Stimulated activated CD4-positive, alpha-beta T cell treated with anti-CD3 and anti-CD28 coated beads, TNF-alpha, amount 100 ng/mL, for 48 hours (primary cell): ENCODE results near the gene ADORA2A.

ENCODE experiments used
- DNase-seq, 3 donors: peaks; one replicate each; pipeline ENCODE4 v3.0.0-alpha.2; 2020; ENCODE audit warnings: low read depth in 3 of 3

ADORA2A gene

GRCh38 chr22:24403346-24403745 is 24.1 kb upstream of the ADORA2A start:
- no peak for DNase-seq

- no peak for DNase-seq
Observed at GRCh38 chr22:24404561-24405275, 22.7 kb upstream of the ADORA2A start.

DNA sequence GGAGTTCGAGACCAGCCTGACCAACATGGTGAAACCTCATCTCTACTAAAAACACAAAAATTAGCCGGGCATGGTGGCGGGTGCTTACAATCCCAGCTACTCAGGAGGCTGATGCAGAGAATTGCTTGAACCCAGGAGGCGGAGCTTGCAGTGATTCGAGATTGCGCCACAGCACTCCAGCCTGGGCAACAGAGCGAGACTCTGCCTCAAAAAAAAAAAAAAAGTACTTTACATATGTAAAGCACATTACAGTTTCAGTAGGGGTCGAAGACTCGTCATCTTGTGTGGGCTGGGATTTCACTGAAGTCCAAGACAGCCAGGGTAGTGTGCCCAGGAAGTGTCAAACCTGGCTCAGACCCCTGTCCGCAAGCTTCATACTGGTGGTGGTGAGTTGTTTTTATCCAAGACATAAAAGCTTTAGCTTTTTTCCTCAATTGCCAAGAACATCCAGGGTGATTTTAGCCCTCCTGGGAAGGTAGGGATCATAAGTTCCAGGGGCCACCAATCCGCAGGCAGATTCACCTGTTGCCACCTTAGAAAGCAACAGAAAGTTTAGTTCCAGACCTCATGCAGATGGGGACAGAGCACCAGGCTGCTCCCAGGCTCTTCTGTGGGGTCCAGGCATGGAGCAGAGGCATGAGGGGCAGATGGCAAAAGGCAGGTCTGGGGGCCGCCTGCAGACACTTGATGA is 21.6 kb upstream of the ADORA2A start:
- no peak for DNase-seq

- DNase-seq: no peak
Observed at GRCh38 chr22:24406322-24407277, 20.8 kb upstream of the ADORA2A start.

DNA sequence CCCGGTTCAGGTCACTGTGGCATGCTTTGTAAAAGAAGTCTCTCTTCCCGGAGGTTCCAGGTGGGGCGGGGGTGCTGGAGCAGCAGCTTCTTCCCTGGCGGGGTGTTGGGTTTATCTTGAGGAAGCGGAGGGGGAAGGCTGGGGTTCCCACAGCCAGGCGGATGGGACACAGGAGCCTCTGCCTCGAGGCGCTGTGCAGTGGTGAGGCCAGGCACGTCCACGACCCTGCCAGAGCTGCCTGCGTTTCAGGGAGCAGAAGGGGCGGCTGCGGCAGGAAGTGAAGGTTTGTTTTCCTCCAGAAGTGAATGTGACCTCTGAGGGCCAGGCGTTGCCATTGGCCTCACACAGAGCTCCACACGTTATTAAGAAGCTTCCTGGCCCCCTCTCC is 20.1 kb upstream of the ADORA2A start:
- DNase-seq: no peak

GRCh38 chr22:24407884-24408283 is 19.5 kb upstream of the ADORA2A start:
- DNase-seq: no peak

DNA sequence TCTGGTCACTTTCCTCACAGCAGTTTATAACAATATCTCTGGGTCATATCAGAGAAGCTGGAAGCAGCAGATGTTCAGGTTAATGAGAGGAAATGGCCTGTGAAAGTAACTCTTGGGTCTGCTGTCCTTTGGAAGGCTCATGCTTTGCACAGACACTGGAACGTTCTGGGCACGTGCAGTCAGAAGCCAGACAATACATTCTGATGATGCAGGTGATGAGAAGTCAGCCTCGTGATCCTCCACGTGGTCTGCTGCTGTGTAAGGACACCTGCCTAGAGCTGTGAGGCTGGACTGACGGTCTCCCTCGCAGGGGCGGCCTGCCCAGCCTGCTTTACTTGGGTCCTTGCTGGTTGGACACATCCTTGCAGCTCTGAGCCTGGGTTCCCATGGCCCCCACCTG is 18.8 kb upstream of the ADORA2A start:
- no peak for DNase-seq

DNA sequence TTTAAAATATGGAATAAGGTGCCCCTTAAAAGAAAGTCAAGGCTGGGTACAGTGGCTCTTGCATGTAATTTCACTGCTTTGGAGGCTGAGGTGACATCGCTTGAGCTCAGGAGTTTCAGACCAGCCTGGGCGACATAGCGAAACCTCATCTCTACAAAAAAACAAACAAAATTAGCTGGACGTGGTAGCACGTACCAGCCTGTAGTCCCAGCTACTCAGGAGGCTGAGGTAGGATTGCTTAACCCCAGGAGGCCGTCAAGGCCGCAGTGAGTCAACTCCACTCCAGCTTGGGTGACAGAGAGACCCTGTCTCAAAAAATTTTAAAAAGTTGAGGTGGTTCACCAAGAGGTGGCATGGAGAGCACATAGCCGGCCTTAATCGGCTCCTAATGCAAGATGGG is 17.7 kb upstream of the ADORA2A start:
- DNase-seq: no peak

DNA sequence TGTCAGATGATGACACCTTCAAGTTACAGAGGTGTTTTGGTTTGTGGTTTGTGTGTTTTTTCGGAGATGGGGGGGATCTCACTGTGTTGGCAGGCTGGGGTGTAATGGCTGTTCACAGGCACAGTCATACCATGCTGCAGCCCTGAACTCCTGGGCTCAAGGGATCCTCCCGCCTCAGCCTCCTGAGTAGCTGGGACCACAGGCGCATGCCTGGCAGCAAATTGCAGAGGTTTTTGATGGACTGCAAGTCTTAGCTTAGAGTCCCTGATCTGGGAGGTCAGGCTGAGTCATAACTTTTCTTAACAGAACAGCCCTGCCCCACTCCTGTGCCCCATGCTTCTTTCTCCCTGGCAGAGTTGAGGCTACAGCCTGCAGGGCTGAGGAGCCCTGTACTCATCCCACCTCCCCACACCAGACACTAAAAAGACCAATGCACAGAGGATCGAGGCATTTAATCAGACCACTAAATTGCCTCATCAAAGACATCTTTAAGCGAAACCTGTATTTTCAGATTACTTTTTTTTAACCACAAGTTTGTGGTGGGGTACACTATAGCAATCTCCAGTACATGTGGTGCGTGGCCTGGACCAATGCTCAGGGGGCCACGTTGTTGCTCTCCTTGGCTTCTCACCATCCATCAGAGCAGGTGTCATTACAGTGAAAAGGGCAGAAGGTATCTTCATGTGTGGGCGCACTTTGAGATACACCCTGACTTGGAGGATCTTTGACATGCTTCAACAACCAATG is 17.1 kb upstream of the ADORA2A start:
- no peak for DNase-seq

DNA sequence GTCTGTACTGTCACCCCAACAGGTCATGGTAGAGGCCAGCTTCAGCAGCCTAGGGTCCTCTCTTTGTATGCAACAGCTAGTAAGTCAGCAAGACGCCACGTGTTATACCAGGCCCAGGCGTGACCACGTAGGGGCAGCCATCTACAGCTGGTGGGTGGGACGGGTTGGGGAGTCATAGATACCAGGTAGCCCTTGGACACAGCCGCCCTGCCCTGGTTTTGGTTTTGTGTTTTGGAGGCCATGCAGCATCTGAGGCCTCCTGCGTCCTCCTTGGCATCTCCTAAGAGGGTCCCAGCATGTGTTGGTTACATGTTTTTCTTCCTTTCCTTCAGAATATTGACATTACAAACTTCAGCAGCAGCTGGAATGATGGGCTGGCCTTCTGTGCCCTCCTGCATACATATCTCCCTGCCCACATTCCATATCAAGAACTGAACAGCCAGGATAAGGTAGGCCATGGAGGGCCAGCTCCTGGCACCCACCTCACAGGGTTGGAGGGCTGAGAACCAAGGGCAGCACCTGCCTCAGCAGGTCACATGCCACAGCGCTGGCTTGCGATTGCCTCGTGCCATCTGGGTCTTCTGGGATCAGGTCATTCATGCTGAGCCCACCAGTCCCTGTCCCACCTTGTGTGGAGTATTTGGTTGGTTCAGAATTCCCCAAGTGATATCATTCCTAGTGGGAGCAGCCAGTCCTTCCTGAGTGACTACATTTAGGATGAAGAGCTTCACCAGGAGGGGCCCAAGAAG is 16.0 kb upstream of the ADORA2A start:
- DNase-seq: no peak

DNA sequence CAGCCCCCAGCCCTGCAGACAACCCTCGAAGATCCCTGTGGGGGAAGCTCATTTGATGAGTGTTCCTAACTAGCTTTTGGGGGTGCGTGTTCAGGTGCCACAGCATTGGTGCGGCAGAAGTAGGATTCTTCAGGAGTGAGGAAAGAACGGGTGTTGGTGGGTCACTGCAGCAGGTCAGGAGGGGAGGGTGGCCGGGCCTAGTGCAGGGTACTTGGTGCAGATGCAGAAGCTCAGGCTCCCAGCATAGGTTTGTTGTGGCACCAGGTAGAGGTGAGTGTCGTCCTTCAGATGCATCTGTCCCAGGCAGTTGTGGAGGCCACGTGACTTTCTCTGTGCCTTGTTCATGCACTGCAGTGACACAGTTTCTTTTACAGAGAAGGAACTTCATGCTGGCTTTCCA is 15.1 kb upstream of the ADORA2A start:
- DNase-seq: no peak

DNA sequence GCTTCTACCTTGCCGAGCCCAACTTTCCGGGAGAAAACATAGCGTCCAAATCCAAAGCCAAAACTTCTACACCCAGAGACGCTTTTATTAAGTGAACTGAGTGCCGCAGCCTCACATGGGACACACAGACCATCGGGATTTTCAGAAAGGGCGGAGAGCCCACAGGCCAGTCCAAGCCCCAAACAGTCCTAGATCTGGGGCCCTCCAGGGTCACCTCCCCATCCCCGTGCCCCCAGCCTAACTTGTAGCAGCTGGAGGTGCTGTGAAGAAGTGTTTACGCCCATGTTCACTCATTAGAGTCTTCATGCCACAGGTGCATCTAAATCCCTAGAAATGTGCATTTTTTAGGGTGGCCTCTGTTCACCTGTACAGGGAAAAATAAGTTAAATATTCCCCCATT is 14.1 kb upstream of the ADORA2A start:
- no peak for DNase-seq

- no peak for DNase-seq
Observed at GRCh38 chr22:24413736-24414385, 13.5 kb upstream of the ADORA2A start.

GRCh38 chr22:24414523-24414922 is 12.9 kb upstream of the ADORA2A start:
- no peak for DNase-seq

GRCh38 chr22:24414984-24415945 is 12.1 kb upstream of the ADORA2A start:
- DNase-seq: no peak

DNA sequence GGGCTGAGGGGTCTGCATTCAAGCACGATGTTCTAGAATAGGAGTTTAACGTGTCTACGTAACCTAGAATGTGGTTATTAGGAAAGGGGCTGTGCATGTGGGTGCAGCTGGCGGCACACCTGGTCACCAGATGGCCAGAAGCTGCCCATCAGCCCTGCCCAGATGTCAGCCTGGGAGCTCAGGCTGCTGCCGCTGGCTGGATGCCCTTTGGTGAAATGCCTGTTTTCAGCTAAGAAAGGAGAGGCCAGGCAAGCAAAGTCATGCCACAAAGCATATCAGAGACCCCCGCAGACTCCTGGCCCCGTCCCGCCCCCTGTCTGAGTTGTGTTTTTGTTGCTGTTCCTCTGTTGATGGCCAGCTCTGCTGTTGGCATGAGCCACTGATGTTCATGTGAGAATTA is 11.3 kb upstream of the ADORA2A start:
- no peak for DNase-seq

DNA sequence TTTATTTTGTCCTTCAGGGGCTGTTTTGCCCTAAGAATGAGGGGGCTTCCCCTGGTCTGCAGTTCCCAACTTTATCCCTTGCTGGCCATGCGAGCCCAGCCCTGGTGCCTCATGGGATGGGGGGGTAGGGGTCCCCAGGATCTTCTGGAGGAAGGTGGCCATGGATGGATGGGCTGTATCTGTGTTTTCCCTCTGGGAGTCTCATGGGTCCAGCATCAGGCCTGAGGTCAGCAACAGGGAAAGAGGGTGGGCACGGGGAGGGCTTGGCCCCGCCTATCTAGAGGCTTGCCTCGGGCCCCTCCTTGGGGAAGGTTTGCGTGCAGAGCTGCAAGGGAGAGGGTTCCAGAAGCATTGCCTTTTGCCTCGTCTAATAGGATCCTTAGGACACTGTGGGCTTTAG is 10.8 kb upstream of the ADORA2A start:
- DNase-seq: no peak

- no peak for DNase-seq
Observed at GRCh38 chr22:24417200-24417599, 10.2 kb upstream of the ADORA2A start.

DNA sequence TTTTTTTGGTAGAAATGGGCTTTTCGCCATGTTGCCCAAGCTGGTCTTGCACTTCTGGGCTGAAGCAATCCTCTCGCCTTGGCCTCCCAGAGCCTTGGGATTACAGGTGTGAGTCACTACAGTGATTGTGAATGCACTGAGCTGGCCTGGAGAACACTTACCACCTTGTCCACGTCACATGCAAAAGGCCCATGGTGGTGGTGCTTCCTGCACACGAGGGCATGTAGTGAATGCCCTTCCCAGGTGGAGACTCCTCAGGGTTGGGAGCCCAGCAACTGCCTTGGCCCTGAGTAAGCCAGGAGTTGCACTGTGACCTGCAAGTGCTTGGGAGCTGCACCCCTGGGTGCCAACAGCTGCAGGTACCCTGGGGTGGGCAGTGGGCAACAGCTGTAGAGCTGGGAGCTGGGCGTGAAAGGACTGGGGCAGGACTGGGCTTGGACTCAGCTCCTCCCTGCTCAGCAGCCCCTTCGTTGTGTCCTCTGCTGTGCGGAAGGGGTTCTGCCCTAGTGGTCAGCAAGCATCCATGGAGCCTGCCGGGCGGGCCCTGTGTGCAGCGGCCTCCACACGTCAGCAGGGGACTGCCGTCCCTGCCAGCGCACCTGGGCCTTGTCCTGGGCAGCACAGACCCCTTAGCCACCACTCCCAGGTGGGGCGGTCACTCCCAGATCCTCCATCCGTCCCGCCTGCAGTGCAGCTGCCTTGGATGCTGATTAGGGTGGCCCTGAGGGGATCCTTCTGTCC is 9.3 kb upstream of the ADORA2A start:
- DNase-seq: no peak
